ENCODE results near the gene SERTAD1.
"Not testable (repeated sequence)": the region's sequence is repeated elsewhere in the genome, so short reads cannot be mapped to it uniquely, and the experiment has no call there.

Gene SERTAD1

DNA sequence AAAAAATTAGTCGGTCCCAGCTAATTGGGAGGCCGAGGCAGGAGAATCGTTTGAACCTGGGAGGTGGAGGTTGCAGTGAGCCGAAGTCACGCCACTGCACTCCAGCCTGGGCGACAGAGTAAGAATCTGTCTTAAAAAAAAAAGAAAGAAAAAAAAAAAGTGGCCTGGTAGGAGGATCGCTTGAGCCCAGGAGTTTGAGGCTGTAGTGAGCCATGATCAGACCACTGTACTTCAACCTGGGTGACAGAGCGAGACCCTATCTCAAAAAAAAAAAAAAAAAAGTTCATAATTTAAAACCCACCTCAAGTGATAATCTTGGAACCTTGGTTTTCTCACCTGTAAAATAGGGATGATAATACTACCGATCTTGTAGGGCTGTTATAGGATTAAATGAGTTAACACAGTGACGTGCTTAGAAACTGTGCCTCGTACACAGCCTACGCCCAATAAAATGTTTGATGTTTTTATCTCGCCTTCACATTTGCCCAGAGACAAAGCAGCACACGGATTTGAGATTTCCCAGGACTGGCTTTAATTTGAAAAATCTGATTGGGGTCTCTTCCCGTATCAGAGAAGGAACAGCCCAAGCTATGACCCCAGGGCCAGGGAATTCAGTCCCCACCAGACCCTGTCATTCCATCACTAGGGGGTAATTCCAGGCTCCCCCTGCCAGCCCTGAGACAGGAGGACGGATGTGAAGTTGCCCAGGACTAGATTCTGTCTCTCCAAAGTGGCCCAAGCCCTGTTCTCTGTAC lies 3.6 kb downstream of the SERTAD1 start:
- no peak for DNase-seq (ENCODE audit: low read depth)

DNA sequence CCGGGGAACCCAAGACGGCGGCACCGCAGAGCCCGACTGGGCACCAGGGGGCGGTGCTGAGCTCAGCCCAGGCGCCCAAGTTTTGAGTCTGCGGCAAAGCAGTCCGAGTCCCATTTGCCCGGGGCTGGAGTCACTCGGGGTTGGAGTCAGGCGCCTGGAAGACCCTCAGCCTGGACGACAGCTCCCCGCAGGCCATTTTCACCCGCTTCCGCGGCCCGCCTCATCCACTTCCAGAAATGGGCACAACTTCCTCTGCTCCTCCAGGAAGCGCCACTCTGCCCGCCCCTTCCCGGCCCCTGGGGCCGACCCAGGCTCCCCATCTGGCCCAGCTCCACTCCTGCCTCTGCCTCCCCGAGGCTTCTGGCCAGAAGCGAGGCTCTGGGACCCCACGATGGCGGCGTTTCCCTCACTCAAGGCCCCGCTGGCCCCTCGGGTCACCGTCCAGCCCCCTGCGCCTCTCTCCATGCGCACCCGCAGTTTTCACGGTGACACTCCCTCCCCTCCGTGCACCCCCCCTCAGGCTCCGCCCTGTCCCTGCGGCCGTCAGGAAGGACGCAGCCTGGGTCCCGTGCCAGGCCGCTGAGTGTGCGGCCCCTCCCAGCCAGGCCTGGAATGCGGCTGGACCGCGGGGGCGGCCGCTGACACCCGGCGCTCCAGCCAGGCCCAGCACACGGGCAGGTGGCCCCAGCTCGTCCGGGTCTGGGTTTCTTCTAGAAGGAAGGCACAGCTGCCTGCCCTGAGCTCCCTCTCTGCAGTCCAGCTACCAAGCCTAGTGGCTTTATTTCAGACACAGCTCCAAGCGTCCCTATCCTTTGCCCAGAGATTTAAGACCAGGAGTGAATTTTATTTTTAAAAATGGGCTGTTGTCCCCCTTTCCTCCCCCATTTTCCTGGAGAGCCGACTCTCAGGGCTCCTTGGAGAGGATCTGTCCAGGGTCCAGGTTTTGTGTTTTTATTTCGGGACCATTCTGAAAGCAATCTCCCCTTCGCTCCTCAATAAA lies 4.7 kb downstream of the SERTAD1 start:
- peak; percentile 89 for DNase-seq (ENCODE audit: low read depth)

DNA sequence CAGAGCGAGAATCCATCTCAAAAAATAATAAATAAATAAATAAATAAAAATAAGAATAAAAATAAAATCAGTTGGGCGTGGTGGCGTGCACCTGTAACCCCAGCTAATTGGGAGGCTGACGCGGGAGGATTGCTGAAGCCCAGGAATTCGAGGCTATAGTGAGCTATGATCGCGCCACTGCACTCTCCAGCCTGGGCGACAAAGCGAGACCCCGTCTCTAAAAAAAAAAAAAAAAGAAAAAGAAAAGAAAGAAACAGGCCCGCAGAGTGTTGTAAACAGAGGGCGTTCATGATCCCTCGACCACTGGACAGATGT lies 5.4 kb downstream of the SERTAD1 start:
- DNase-seq (ENCODE audit: low read depth) = no peak

DNA sequence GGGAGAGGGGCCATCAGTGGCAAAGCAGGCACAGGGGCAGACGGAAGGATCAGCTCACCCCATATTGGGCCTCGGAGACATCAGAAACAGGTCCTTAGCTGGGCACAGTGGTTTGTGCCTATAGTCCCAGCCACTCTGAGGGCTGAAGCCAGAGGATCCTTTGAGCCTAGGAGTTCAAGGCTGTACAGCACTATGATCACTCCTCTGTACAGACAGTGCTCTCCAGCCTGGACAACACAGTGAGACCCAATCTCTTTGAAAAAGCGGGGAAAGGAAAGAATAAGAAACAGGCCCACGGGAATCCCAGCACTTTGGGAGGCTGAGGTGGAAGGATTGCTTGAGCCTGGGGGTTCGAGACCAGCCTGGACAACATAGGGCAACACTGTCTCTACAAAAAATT lies 6.0 kb downstream of the SERTAD1 start:
- DNase-seq (ENCODE audit: low read depth) = no peak

DNA sequence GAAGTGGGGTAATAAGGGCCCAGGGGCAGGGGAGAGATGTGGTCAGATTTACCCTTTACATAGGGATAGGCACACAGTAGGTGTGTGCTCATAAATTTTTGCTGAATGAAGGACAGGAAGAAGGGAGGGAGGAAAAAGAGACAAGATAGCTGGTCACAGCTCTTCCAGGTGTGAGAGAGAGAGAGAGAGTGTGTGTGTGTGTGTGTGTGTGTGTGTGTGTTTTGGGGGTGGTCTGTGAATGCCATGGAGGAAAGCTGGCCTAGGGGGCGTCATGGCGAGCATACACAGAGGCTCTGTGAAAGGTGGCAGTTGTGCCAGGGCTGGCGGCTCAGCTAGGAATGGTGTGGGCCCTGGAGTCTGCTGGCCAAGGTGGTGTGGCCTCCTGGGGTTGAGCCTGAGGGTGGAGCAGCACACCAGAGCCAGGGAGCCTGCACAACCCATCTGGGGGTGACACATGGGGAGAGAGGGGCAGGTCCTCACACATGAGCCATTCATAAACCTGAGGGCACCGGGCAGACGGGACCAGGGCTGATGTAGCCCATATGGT lies 6.7 kb downstream of the SERTAD1 start:
- DNase-seq (ENCODE audit: low read depth) = no peak

DNA sequence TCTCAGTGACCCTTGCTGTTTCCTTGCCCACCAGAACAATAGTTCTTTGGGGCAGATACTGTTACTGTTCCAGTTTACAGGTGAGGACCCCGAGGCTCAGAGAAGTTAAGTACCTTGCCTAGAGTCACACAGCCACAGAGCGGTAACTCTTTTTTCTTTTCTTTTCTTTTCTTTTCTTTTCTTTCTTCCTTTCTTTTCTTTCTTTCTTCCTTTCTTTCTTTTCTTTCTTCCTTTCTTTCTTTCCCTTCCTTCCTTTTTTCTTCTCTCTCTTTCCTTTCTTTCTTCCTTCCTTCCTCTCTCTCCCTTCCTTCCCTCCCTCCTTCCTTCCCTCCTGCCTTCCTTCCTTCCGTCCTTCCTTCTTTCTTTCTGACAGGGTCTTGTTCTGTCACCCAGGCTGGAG lies 7.8 kb downstream of the SERTAD1 start:
- no peak for DNase-seq (ENCODE audit: low read depth)

DNA sequence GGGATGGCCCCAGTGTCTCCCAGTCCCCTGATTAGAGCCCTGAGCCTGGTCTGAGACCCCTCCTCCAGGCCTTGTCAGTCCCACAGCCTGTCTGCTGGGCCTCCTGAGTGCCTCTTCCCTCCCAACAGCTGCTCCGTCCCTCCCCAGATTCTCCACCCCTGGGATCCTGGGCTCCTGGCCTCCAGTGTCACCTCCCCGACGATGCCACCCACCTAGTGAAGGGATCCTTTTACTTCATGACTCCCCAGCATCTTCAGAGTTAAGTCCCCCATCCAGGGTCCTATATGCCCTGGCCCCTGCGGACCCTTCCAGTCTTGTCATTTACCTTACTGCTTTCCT lies 8.2 kb downstream of the SERTAD1 start:
- DNase-seq (ENCODE audit: low read depth) = no peak

DNA sequence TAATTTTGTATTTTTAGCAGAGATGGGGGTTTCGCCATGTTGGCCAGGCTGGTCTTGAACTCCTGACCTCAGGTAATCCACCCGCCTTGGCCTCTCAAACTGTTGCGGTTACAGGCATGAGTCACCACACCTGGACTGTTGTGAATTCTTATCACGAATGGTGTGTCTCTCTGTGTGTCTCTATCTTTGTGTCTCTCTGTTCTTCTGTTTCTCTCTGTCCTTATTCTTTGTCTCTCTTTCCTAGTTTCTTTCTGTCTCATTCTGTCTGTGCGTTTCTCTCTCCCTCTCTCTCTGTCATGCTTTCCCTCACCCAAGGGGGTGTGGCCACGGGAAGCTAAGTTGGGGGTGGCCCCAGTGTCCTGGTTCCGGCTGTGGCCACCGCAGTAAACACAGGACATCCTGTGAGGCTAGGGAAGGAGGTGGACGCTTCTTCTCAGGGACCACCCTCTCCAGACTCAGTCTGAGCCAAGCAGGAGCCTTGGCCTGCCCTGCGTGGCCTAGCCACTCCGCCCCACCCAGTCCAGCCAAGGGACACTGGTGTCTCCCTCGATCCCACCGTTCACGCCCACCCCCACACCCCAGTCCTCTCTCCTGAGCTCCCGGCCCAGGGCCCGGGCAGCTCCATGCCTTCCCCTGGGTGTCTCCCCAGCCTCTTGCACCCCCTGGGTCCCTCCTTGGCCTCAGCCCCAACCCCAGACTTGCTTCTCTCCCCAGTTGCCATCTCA lies 8.7 kb downstream of the SERTAD1 start:
- peak; percentile 27 for DNase-seq (ENCODE audit: low read depth)

DNA sequence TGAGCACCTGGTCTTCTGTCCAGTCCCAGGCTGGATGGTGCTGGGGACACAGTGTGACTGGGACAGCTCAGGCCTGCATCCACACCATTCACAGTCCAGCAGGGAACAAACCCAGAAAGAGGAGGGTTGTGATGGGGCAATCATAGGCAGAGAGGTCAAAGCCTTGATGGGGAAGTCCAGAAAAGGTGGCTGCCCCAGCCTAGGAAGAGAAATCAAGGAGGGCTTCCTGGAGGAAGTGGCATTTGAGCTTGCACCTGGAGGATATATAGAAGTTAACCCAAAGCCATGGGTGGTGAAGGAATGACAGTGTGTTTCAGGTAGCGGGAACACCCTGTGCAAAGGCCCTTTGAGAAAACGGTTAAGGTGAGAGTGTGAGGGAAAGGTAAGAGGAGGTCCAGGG lies 10.0 kb downstream of the SERTAD1 start:
- no peak for DNase-seq (ENCODE audit: low read depth)

DNA sequence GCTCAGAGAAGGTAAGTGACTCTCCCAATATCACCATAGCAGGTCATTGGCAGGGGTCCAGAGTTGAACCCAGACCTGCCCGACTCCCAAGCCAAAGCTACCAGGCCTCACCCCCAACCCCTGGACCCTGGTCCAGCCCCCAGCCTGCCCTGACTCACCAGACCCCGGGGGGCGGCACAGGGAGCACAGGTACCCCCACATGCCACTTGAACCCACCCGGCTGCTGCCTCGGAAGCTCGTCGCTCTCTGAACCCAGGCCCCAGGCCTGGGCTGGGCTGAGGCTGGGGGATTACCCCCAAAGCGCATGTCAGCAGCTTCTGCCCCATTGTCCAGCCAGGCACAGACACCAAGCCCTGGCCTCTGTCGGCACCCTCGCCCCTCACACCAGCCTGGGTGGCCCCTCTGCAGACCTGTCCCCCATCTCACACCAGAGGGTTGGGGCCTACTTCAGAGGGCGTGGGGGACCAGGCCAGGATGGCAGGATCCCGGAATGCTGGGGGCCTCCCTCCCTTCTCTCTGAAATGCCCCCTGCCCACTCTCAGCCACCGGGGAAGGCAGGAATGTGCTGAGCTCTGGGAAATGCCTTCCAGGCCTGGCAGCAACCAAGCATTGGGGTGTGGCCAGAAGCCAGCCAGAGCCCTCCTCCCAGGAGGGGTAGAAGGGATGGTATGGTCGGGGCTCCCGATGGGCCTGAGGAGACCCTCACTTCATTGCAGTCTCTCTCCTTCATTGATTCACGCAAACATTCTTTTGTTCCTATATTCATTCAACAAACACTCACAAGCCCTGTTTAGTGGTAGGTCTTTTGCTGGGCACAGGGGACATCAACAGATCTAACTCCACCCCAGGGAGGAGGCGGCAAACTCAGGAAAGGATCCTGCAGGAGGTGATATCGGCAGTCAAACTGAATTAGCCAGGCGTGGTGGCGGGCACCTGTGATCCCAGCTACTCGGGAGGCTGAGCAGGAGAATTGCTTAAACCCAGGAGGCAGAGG lies 11.0 kb downstream of the SERTAD1 start:
- DNase-seq (ENCODE audit: low read depth) = no peak

DNA sequence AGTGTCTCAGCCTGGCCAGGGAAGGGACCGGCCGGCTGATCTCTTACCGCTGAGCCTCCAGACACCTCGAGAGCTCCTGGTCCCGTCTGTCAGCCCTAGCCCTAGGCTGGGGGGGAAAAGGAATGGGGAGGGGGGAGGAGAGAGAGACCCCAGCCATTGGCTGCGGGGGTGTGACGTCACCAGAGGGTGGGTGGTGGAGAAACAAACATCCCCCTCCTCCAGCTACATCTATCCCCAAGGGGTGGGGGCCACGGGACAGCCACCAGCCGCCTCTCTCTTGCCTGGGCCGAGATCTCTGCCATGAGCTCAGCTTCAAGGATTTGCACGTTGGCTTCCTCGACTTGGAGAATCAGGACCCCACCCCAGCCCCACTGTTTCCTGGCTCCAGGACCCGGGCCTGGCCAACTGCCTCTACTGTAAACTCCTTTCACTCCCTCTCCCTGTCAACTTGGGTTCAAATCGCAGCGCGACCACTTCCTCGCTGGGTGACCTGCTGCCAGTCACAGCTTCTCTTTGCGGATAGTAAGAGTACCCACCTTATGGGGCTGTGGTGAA lies 12.4 kb downstream of the SERTAD1 start, which contains the start of gene PRX:
Gene PRX, minus strand, starts transcription at position 88 of the 555 bp plus-strand sequence. CDS start 5,446 bp downstream, outside the sequence.
- DNase-seq (ENCODE audit: low read depth) = no peak

DNA sequence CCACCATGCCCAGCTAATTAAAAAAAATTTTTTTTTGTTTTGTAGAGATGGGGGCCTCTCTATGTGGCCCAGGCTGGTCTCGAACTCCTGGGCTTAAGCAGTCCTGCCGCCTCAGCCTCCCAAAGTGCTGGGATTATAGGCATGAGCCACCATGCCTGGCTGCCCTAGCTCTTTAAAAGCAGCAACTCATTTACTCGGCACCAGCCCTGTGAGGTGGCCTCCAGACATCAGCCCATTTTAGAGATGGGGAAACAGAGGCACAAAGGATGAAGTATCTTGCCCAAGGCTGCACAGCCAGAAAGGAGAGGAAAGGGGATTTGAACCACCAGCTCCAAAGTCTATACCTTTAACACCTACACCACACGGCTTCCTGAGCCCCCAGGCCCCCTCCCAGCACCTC lies 12.9 kb downstream of the SERTAD1 start:
- no peak for DNase-seq (ENCODE audit: low read depth)

DNA sequence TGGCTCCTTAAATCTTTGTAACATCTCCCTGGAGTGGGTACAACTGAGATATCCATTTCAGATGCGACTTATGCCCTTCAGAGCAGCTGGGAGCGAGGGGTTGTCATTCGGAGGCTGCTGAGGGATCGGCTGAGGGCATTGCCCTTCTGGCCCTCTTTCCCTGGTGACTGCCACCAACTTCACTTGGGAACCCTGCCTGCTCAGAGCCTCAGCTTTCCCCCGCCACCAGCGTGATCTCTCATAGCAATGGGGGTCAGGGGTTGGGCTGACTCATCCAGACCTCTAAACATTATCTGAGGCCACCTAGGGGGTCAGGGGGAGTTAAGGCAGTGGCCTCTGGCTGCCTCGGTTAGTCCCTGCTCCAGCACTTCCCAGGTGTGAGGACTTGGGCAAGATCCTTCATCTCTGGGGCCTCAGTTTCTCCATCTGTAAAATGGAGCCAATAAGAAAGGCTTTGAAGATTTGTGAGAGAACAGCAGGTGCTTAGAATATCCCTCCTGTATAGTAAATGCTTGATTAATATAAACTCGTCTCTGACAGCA lies 13.8 kb downstream of the SERTAD1 start:
- no peak for DNase-seq (ENCODE audit: low read depth)

DNA sequence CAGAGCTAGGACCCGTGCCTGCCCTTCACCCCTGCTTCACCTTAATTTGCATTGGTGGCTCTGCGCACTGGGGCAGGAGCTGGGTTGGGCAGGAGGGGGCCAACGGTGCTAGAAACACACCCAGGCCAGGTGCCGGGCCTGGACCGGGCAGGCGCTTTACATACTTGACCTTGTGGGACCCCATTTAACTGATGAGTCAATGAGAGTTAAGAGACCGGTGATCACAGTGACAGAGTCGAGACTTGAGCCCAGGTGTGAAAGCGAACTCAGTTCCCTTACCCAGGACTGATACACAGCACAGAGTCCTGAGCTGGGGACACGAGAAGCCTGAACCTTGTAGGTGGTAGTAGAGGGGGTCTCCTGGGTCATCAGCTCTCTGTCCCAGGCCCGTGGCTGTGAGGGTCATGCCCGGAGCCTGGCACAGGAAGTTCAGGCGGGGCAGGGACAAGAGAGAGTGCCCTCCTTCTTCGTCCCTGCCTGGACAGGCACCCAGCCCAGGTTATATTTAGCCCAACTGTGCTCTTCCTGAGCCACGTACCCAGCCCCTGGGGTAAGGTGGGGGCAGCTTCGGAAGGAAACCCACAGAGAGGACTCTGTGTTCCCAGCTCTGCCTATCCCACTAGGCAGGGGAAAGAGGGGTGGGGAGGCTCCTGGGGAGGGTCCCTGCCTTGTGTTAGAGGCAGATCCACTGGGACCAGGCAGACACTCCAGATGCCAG lies 14.5 kb downstream of the SERTAD1 start:
- no peak for DNase-seq (ENCODE audit: low read depth)

DNA sequence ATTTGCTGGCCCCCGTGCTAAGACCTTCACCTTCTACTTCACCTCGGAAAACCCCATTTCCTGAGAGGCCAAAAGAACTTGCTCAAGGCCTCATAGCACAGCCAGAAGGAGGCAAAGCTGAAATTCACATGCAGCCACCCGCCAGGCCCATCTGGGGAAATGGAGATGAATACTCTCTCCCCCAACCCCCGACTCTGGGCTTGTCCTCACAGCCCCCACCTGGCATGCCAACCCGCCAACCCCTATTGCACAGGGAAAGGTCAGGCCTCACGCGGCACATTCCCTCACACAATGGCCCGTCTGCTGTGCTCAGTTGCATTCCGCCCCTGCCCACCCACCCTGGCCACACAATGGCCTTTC lies 15.8 kb downstream of the SERTAD1 start:
- no peak for DNase-seq (ENCODE audit: low read depth)

DNA sequence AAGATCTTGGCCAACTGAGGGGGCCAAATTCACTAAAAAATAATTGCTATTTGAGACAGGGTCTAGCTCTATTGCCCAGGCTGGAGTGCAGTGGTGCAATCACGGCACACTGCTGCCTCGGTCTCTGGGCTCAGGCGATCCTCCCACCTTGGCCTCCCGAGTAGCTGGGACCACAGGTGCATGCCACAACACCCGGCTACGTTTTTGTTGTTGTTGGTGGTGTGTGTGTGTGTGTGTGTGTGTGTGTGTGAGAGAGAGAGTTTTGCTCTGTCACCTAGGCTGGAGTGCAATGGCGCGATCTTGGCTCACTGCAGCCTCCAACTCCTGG lies 17.2 kb downstream of the SERTAD1 start:
- not testable (repeated sequence) for DNase-seq (ENCODE audit: low read depth)

DNA sequence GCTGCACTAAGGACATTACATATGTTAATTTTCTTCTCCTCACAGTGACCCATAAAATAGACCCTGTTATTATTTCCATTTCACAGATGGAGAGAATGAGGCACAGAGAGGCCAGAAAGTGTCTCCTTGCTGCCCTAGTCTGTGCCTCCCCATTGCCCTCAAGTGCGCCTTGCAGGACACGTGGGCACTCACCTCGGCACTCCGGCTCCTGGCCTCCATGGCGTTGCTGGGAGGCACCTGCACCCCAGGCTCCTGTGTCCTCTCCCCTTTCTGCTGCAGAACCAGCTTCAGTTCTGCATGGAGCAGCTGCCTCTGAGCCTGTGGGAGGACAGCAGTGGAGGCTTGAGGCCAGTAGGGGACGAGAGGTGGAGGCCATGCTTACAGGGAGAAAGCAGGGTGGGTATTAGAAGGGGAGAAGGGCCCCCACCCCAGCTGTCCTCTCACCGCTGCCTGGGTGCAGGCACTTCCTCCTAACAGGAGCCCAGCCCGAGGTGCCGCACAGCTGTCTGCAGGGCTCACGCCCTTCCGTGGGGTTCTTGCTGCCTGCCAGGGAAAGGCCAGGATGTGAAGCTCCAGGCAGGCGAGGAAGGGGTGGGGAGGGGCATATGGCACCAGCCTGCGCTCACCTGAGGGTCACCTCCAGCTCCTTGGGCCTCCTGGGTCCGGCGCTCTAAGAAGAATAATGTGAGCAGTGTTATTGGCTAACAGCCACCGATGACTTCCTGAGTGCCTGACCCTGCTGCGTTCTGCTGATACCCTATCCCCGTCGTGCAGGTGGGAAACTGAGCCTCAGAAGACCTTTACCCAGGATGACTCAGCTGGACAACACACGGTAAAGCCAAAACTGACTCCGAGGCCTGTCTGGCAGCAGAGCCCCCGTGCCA lies 17.8 kb downstream of the SERTAD1 start:
- no peak for DNase-seq (ENCODE audit: low read depth)

DNA sequence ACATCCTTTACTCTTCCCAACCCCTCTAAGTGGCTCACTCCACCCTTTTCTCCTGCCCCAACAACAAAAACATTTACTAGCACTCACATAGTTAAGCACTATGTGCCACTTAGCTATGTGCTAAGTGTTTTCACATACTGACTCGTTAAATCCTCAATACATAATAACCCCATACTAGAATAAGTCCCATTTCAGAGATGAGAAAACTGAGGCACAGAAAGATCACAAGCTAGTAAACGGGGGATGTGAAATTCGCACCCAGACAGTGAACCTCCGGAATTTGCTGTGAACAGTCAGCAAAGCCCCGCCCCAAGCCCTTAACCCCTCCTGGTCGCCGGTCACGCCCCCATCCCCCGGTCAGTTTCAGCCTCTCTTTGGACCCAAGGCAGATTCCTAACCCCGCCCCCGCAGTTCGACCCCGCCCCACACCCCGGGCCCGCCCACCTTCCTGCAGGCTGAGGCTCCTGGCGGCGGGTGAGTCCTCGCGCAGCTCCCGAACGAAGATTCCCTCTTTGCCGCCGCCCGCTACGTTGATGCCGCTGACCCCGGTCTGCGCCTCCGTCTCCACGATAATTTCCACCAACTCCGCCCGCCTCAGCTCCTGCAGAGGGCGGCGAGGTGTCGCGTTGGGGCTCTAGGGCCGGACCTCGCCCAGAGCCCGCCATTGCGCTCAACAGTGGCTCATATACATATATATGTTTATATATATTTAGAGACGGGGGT lies 22.4 kb downstream of the SERTAD1 start:
- DNase-seq (ENCODE audit: low read depth) = peak; percentile 91
